OCI-LY1 (cell line): Measurements from ENCODE around the gene ADTRP.
"Not testable (repeated sequence)": the region's sequence is repeated elsewhere in the genome, so short reads cannot be mapped to it uniquely, and the experiment has no call there.

Source experiments
- H2AFZ ChIP-seq: fragments of 200-600 bp; sonication (generic), shearing (Covaris generic); 2 replicates; pipeline ENCODE4 v1.6.0; 2014; ENCODE audit warnings: antibody characterized with exemption, mild to moderate bottlenecking, low read length
- H3F3A ChIP-seq: fragments of 200-600 bp; sonication (generic), shearing (Covaris generic); 2 replicates; pipeline ENCODE4 v1.6.0; 2014; ENCODE audit warnings: mild to moderate bottlenecking, antibody characterized with exemption, low read length, moderate library complexity; ENCODE audit not compliant: insufficient read depth
- H3K27ac ChIP-seq: fragments of 200-600 bp; sonication (generic); 2 replicates; pipeline ENCODE4 v1.5.1; 2014; ENCODE audit warnings: low read length, mixed run types, mild to moderate bottlenecking, low read depth; ENCODE audit not compliant: poor library complexity, severe bottlenecking
- H3K27me3 ChIP-seq: fragments of 200-600 bp; sonication (generic); 2 replicates; pipeline ENCODE4 v1.6.0; 2014; ENCODE audit warnings: antibody characterized with exemption, mild to moderate bottlenecking, low read length, moderate library complexity; ENCODE audit not compliant: insufficient read depth
- H3K36me3 ChIP-seq: fragments of 200-600 bp; sonication (generic); 2 replicates; pipeline ENCODE4 v1.6.1; 2014; ENCODE audit warnings: mild to moderate bottlenecking, antibody characterized with exemption, low read length, moderate library complexity, mixed read lengths; ENCODE audit not compliant: insufficient read depth
- H3K4me1 ChIP-seq: fragments of 200-600 bp; sonication (generic); 2 replicates; pipeline ENCODE4 v1.5.1; 2014; ENCODE audit warnings: mild to moderate bottlenecking, low read length, moderate library complexity; ENCODE audit not compliant: insufficient read depth, severe bottlenecking
- H3K4me2 ChIP-seq: fragments of 200-600 bp; sonication (generic), shearing (Covaris generic); 2 replicates; pipeline ENCODE4 v1.6.1; 2014; ENCODE audit warnings: low read length
- H3K4me3 ChIP-seq: fragments of 200-600 bp; sonication (generic); 2 replicates; pipeline ENCODE4 v1.5.1; 2014; ENCODE audit warnings: low read length, low read depth, mild to moderate bottlenecking, mixed read lengths; ENCODE audit not compliant: poor library complexity, severe bottlenecking
- H3K79me2 ChIP-seq: fragments of 200-600 bp; shearing (Covaris generic); 2 replicates; pipeline ENCODE4 v1.6.1; 2016; ENCODE audit warnings: mixed run types, low read length, mixed read lengths; ENCODE audit not compliant: insufficient read depth
- H3K9ac ChIP-seq: fragments of 200-600 bp; sonication (generic), shearing (Covaris generic); 2 replicates; pipeline ENCODE4 v1.6.1; 2014; ENCODE audit warnings: mild to moderate bottlenecking, low read length, mixed read lengths
- H3K9me2 ChIP-seq: fragments of 200-600 bp; sonication (generic), shearing (Covaris generic); 2 replicates; pipeline ENCODE4 v1.6.1; 2014; ENCODE audit warnings: low read depth, mild to moderate bottlenecking, low read length, mixed read lengths
- H3K9me3 ChIP-seq: fragments of 200-600 bp; shearing (Covaris generic); 2 replicates; pipeline ENCODE4 v1.6.1; 2014; ENCODE audit warnings: low read length, mixed read lengths
- H4K20me1 ChIP-seq: fragments of 200-600 bp; sonication (generic), shearing (Covaris generic); 2 replicates; pipeline ENCODE4 v1.6.0; 2016; ENCODE audit warnings: mild to moderate bottlenecking, low read length; ENCODE audit not compliant: insufficient read depth
- EZH2 ChIP-seq: fragments of 200-600 bp; sonication (generic), shearing (Covaris generic); IDR thresholded peaks from 2 replicates; pipeline ENCODE4 v1.8.0; 2017; ENCODE audit warnings: borderline replicate concordance, mixed run types, mild to moderate bottlenecking, antibody characterized with exemption, low read length, moderate library complexity, mixed read lengths
- TF ChIP-seq, protein P1 (sequence below): fragments of 200-600 bp; sonication (generic), shearing (Covaris generic); IDR thresholded peaks from 2 replicates; pipeline ENCODE4 v1.5.1; 2017; ENCODE audit warnings: mild to moderate bottlenecking, antibody characterized with exemption, low read length, moderate library complexity, mixed read lengths

ADTRP gene

DNA sequence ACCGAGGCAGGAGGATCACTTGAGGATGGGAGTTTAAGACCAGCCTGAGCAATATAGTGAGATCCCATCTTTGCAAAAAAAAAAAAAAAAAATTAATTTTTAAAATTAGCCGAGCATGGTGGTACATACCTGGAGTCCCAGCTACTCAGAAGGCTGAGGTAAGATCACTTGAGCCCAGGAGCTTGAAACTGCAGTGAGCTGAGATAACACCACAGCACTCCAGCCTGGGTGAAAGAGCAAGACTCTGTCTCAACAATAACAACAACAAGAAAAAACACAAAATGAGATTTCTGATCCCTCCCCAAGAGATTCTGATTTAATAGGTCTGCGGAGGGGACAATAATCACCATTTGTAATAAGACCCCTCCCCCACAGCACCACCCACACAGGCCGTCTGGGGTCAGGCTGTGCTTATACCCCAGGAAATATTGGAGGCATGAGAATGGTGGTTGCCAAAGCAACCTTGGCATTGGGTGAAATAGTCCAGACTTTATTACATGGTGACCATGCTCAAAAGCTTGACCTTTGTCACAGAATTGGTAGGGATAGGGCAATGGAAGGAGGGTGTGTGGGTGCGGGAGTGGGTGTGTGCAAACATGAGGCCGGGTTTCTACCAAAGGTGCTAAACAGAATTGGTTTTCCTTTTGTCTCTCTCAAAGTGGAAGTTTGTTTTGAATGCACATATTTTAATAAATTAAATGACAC lies 24.4 kb upstream of the ADTRP start:
- no peak overlapping the region for H2AFZ ChIP-seq

DNA sequence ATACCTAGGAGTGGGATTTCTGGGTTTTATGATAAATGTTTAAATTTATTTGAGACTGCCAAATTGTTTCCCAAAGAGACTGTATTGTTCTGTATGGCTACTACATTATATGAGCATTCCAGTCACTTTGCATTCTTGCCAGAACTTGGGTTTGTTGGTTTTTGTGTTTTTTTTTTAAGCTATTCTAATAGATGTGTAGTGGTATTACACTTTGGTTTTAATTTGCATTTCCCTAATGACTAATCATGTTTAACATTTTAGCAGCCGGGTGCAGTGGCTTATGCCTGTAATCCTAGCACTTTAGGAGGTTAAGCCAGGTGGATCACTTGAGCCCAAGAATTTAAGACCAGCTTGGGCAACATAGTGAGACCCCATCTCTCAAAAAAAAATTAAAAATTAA lies 21.9 kb upstream of the ADTRP start:
- not testable (repeated sequence) for H3K27me3 ChIP-seq, H3K9me3 ChIP-seq, H3K9ac ChIP-seq, H3K79me2 ChIP-seq, H2AFZ ChIP-seq, H3K4me3 ChIP-seq, H3F3A ChIP-seq, H4K20me1 ChIP-seq, H3K9me2 ChIP-seq, H3K27ac ChIP-seq, H3K4me1 ChIP-seq, H3K4me2 ChIP-seq, H3K36me3 ChIP-seq

More for the DNA sequence above, 24.4 kb upstream of the ADTRP start:
- Histone ChIP-seq H3K27ac (no peak overlapping the region), H3F3A (no peaks in the 10 kb centered on the region), H3K9me3 (no peaks in the 10 kb centered on the region), H3K36me3 (no peaks in the 10 kb centered on the region), H3K4me3 (no peak overlapping the region), H3K79me2 (no peaks in the 10 kb centered on the region), H3K27me3 (0 out of 2 replicates have a peak, but pooled peaks cover 4% of the 10 kb centered on the region), H4K20me1 (no peaks in the 10 kb centered on the region), H3K4me2 (no peak overlapping the region), H3K9me2 (no peaks in the 10 kb centered on the region), H3K4me1 (no peaks in the 10 kb centered on the region), H3K9ac (no peak overlapping the region)
- TF ChIP-seq, protein P1, sequence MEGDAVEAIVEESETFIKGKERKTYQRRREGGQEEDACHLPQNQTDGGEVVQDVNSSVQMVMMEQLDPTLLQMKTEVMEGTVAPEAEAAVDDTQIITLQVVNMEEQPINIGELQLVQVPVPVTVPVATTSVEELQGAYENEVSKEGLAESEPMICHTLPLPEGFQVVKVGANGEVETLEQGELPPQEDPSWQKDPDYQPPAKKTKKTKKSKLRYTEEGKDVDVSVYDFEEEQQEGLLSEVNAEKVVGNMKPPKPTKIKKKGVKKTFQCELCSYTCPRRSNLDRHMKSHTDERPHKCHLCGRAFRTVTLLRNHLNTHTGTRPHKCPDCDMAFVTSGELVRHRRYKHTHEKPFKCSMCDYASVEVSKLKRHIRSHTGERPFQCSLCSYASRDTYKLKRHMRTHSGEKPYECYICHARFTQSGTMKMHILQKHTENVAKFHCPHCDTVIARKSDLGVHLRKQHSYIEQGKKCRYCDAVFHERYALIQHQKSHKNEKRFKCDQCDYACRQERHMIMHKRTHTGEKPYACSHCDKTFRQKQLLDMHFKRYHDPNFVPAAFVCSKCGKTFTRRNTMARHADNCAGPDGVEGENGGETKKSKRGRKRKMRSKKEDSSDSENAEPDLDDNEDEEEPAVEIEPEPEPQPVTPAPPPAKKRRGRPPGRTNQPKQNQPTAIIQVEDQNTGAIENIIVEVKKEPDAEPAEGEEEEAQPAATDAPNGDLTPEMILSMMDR, result no peak
- no peak for TF ChIP-seq EZH2

DNA sequence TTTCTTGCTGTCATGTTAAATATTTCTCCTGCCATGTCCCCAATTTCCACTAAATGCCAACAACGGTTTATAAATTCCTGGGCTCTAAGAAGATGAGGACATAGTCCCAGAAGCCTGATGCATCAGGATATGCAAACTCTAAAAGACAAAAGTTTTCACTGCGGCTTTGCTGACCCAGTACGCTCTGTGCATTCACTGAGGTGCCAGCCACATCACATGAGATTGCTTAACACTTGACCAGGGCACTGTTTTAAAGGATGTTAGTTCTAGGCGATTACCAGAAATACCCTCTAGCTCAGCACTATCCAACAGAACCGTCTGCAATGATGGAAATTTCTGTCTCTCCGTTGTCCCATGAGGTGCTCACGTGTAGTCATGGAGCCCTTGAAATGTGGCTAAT lies 19.9 kb upstream of the ADTRP start:
- H2AFZ ChIP-seq, result no peak overlapping the region
- H4K20me1 ChIP-seq, result no peaks in the 10 kb centered on the region
- no peak overlapping the region for H3K4me2 ChIP-seq

More for the DNA sequence above, 19.9 kb upstream of the ADTRP start:
- Histone ChIP-seq H3K4me1 (no peaks in the 10 kb centered on the region), H3K27me3 (peaks cover 4% of the 10 kb centered on the region; the same call in 1 of the 2 replicates), H3K9me3 (no peaks in the 10 kb centered on the region), H3K9ac (no peak overlapping the region), H3K36me3 (no peaks in the 10 kb centered on the region), H3K27ac (no peak overlapping the region), H3F3A (no peaks in the 10 kb centered on the region), H3K79me2 (no peaks in the 10 kb centered on the region), H3K9me2 (no peaks in the 10 kb centered on the region), H3K4me3 (no peak overlapping the region)
- TF ChIP-seq, protein P1, result no peak
- TF ChIP-seq EZH2, result no peak
